ENCODE results near the gene MSMP.

Gene MSMP, protein sequence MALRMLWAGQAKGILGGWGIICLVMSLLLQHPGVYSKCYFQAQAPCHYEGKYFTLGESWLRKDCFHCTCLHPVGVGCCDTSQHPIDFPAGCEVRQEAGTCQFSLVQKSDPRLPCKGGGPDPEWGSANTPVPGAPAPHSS

DNA sequence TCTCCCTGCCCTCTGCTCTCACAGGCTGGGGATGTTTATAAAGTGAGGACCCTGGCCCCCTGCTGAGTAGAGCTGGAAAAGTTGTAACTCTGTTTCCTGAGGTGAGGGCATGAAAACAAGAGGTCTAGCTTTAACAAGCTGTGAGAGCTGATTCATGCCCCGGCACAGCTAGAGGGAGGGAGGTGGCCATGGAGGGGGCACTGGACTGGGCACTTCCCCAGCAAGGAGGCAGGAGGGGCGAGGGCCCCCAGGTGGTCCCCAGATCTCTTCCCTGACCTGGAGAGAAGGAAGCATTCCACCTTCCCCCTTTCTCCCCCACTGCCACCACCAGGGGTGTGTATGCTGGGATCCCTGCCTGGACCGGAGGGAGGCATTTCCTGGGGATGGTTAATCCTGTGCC lies at the start of gene MSMP:
Gene MSMP (minus strand): TSS at position 13 of the 400 bp plus-strand sequence. CDS start 147 bp downstream, outside the sequence.
- DNase-seq, result no peak

DNA sequence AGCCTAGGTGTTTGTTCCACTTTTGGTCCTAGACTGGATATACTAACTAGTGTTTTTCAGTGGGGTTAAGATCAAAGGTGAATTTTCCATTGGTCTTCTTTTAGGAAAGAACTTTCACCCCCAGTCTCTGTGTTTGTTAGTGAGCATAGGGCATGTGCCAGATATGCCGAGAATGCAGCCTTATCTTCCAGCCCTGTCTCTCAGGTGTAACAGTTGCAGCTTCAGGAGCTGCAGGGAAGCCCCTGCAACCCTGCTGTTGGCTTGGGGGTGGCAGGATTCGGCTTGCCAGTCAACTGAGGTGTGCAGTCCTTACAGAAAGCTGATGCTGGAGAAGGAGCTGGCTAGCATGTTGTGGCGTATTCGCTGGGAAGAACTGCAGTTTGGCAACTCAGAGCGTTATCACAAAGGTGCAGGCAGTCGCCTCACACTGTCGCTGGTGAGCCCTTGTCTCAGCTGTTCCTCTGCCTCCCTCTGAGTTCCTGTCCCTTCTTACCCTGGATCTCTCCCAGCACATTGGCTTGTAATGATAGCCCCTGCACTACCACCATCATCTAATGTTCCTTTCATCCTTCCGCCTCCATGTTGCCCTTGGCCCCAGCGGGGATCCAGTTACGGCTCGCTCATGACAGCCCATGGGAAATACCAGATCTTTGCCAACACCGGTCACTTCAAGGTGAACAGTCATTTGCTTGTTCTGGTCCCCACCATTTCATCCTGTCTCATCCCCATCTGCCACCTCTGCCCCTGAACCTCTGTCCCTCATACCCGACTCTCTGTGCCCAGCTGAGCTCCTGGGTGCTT lies 47.5 kb upstream of the MSMP start:
- no peak for DNase-seq

DNA sequence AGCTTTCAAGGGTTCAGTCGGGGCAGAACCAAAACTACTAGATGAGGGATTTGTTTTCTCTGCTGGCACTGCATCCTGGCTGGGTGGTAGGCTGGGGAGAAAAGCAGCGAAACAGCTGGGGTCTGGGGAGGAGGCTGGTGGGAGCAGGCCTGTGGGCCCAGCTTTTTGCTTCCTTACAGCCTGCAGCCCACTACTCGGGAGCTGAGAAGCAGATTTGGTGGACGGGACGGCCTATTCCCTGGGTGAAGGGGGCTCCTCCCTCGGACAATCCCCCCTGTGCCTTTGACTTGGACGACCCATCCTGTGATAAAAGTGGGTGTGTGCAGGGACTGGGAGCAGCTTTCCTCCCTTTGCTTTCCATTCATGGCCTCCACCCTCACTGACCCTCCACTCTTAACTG lies 46.5 kb upstream of the MSMP start:
- DNase-seq, result no peak

DNA sequence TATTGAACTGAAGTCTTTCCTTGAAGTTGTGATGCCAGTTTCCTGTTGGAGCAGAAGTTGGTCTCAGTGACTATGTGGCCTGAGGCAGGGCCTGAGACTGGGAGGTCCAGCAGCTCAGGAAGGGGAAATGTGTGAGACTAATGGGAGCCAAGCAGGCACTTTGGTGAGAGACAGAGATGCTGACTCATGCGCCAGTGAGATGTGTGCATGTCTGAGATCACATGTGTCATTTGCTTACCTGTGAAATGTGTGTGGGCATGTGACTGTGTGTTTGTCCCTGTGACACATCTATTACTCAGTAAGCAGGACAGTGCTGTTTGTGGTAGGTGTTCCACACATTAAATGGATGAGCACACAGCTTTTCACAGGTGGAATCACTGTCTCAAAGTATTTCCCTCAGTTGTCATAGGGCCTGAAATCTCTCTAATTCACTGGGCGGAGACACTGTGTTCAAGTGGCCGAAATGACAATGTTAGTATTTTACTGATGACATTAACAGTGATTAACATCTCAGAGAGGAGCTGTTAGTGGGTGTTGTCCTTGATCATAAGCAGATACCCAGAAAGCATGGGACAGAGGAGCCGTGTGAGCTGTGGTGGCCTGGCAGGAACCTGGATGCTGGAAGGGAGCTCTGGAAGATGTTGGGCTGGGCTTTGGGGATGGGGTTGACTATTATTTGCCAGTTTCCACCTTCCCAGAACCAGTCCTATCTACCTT lies 44.7 kb upstream of the MSMP start:
- no peak for DNase-seq

- DNase-seq, result no peak
Observed at GRCh38 chr9:35797311-35798109, 43.4 kb upstream of the MSMP start.

- DNase-seq, result no peak
Observed at GRCh38 chr9:35795695-35796094, 41.6 kb upstream of the MSMP start.

GRCh38 chr9:35793461-35793860 lies 39.4 kb upstream of the MSMP start:
- DNase-seq, result no peak

- DNase-seq, result no peak
Observed at GRCh38 chr9:35792826-35793225, 38.8 kb upstream of the MSMP start.

GRCh38 chr9:35792024-35792813 lies 38.1 kb upstream of the MSMP start:
- no peak for DNase-seq

DNA sequence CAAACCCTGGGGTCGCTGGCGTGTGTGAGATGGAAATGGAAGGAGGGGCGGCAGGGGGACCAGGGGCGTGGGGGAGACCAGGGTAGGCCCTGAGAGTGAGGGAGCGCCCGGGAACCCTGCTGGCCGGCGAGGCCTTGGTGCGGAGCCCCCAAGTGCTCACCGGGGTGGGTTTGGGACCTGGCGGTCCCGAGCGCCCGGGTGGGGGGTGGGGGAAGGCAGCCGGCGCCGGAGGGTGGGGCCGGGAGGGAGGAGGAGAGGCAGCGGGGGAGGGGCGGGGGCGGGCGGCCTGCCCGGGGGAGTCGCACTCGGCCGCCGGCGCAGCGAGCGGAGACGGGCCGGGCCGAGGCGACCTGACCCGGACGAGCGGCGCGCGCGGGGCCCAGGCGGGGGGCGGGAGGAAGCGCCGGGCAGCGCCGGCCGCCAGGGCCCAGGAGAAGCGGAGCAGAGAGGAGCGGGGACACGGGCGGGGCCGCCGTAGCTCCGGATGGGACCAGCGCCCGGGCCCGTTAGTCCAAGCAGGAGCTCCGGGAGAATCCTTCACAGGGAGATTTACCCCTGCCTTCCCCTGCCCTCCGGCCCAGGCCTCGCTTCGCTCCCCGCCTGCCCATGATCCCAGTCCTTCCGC lies 37.3 kb upstream of the MSMP start, which contains the start of gene NPR2:
Gene NPR2 (plus strand): TSS at position 295 of the 625 bp plus-strand sequence. CDS start 818 bp downstream, outside the sequence.
- no peak for DNase-seq

- DNase-seq, result no peak
Observed at GRCh38 chr9:35790385-35791296, 36.6 kb upstream of the MSMP start.

- DNase-seq, result no peak
Observed at GRCh38 chr9:35790025-35790384, 35.9 kb upstream of the MSMP start.

DNA sequence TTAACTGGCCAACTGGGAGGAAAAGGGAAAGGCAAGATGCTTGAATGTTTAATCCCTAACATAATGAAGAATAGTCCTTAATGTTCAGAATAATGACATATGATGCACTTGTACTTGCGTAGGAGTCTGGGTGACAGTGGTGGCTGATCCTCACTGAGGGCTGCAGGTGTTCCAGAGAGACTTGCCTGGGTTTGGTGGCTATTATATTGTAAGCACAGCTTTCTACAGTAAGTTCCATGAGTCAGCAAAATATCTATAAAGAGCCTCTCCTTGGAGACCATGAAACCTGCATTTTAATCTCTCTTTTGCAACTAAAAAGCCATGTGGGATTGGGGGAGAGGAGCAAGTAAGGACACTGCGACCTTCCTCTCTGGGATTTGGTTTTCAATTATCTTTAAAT lies 35.5 kb upstream of the MSMP start:
- DNase-seq, result no peak

DNA sequence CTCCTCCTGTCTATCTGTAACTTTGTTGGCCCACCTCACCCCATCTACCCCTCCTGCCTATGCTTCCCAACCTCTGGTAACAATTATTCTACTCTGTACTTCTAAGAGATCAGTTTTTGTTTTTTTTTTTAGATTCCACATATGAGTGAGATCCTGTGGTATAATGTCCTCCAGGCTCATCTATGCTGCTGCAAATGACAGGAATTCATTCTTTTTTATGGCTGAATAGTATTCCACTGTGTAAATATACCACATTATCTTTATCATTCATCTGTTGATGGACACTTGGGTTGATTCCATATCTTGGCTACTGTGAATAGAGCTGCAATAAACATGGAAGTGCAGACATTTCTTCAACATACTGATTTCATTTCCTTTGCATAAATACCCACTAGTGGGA lies 29.3 kb upstream of the MSMP start:
- DNase-seq, result no peak

DNA sequence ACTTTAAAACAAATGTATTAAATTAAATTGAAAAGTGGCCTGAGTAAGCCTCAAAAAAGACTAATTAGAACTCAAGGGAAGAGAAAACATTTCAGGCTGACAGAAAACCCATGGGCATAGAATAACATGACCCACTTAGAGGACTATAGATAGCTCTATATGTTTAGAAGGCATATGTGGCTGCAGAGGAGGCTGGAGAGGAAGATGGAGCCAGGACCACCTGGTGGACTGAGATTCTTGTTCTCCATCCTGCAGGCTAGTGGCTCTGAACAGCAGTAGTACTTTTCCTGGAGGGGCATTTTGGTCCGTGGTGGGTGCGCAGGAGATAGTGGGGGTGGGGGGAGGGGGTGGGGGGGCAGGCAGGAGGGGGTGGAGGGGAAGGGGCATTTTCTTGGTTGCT lies 27.0 kb upstream of the MSMP start:
- no peak for DNase-seq

GRCh38 chr9:35778496-35778895 lies 24.4 kb upstream of the MSMP start:
- DNase-seq, result no peak

DNA sequence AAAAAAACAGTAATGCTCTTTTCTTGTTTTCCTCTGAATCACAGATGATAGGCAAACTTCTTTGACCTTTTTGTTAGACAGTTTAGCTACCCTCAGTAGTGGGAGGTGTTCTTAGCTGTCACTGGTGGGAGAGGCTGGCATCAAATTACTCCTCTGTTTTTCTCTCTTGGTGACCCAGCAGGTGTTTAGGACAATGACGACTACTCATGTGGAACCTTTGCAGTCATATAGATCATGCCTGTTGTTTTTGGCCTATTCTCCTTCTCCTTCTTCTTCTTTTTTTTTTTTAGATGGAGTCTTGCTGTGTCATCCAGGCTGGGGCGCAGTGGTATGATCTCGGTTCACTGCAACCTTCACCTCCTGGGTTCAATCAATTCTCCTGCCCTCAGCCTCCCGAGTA lies 21.9 kb upstream of the MSMP start:
- DNase-seq, result no peak

DNA sequence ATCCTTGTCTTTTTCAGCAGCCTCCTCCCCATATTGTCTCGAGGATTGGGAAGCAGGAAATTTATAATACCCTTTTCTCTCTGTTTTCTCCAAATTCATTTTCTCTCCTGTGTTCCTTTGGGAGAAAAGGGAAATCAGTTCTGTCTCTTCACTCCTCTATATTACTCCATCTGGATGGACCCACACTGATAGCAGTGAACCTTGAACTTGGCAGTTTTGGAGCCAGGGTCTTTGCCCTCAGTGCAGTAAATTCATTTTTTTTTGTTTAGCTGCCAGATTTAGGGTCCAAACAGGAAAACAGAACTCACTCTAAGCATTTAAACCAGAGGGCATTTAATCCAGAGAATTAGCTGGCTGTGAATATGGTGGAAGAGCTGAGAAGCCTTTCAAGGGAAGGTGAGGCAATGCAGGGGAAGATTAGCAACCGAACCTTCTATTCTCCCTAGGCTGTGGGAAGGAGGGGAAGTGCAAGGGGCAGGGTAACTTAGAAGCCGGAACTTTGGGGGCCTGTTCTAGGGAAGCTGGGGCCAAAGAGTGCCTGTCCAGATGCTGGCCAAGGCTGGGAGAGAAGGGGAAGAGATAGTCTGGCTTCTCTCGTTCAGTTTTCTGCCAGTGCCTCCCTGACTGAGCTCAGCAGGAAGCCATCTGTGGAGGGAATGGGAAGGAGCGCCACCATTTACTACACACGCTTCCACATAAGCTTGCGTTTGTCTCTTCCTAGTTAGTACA lies 21.0 kb upstream of the MSMP start:
- DNase-seq, result no peak

GRCh38 chr9:35771943-35772342 lies 17.9 kb upstream of the MSMP start:
- DNase-seq, result no peak

GRCh38 chr9:35771534-35771933 lies 17.5 kb upstream of the MSMP start:
- no peak for DNase-seq
